B cell (primary cell): ENCODE results near the gene SLC39A7. TPM values are rescaled to one million over a fixed set of nuclear protein-coding genes. Genes with fewer than 3 reads are reported as not detected.

Experiments used
- ATAC-seq: fragments of 200-7000 bp; cut with Tn5 transposase; one replicate; pipeline ENCODE4 v1.10.0; 2021; ENCODE audit warnings: low read depth, mild to moderate bottlenecking, moderate number of reproducible peaks, moderate library complexity
- CTCF ChIA-PET: fragments of 350-600 bp; sonication (Branson Sonifier 250); formaldehyde crosslinking; loops from one replicate; lab custom pipeline; 2021; ENCODE audit warnings: antibody characterized with exemption, inconsistent platforms; lab: Charles Lee
- POLR2A ChIA-PET: fragments of 350-600 bp; sonication (Branson Sonifier 250); formaldehyde crosslinking; loops from one replicate; lab custom pipeline; 2021; ENCODE audit warnings: antibody characterized with exemption; lab: Charles Lee
- DNase-seq: peaks from one replicate; pipeline ENCODE4 v3.0.0; 2013
- H2AFZ ChIP-seq: 2 replicates; pipeline ENCODE4 v1.6.1; 2012; ENCODE audit warnings: mild to moderate bottlenecking, low read depth, low read length; ENCODE audit not compliant: insufficient read depth, poor library complexity, severe bottlenecking
- H3K27ac ChIP-seq, 2 donors: 1 replicate in 1 of 2; 2 replicates in 1 of 2; pipeline ENCODE4 v1.5.1; 2012 to 2013; ENCODE audit warnings: low read length in 2 of 2, mild to moderate bottlenecking in 2 of 2, moderate library complexity in 1 of 2
- H3K27me3 ChIP-seq, 4 experiments: fragments of 200-600 bp in 1 of 4; sonication (generic) in 1 of 4; replicated peaks in 1 of 4; 1 replicate in 2 of 4; 2 replicates in 2 of 4; pipeline versions ENCODE4 v1.6.1 to v1.7.0; 2013 to 2016; ENCODE audit warnings: low read length in 3 of 4, mild to moderate bottlenecking in 2 of 4, mixed read lengths in 1 of 4, moderate library complexity in 1 of 4; ENCODE audit not compliant: insufficient read depth in 4 of 4, control insufficient read depth in 3 of 4; ENCODE audit errors: control extremely low read depth in 1 of 4
- H3K36me3 ChIP-seq, 2 experiments: replicated peaks in 1 of 2; 1 replicate in 1 of 2; 2 replicates in 1 of 2; pipeline versions ENCODE4 v1.6.1 to v1.7.1; 2013; ENCODE audit warnings: low read length in 1 of 2; ENCODE audit not compliant: insufficient read depth in 2 of 2, control insufficient read depth in 1 of 2; ENCODE audit errors: control extremely low read depth in 1 of 2, extremely low read depth in 1 of 2
- H3K4me1 ChIP-seq, 2 donors: fragments of 200-600 bp in 1 of 2; sonication (generic) in 1 of 2; 1 replicate in 1 of 2; 2 replicates in 1 of 2; pipeline versions ENCODE4 v1.5.1 to v1.6.1; 2013 to 2017; ENCODE audit warnings: low read length in 2 of 2; ENCODE audit not compliant: control insufficient read depth in 2 of 2, insufficient read depth in 2 of 2
- H3K4me2 ChIP-seq: replicated peaks from 2 replicates; pipeline ENCODE3; 2012; ENCODE audit warnings: mild to moderate bottlenecking, low read depth, low read length; ENCODE audit not compliant: poor library complexity, severe bottlenecking
- H3K4me3 ChIP-seq, 5 experiments: fragments of 200-600 bp in 1 of 5; sonication (generic) in 1 of 5; 1 replicate in 3 of 5; 2 replicates in 2 of 5; pipeline versions ENCODE4 v1.5.1 to v1.7.0; 2011 to 2016; ENCODE audit warnings: low read length in 4 of 5, mild to moderate bottlenecking in 4 of 5, low read depth in 2 of 5, control low read depth in 1 of 5, moderate library complexity in 1 of 5; ENCODE audit not compliant: insufficient read depth in 1 of 5; ENCODE audit errors: control extremely low read depth in 1 of 5, extremely low read depth in 1 of 5
- H3K79me2 ChIP-seq: fragments of 200-600 bp; sonication (generic); one replicate; pipeline ENCODE4 v1.6.0; 2016; ENCODE audit warnings: low read length; ENCODE audit not compliant: control insufficient read depth, insufficient read depth
- H3K9ac ChIP-seq: fragments of 200-600 bp; sonication (generic); 2 replicates; pipeline ENCODE4 v1.6.1; 2017; ENCODE audit warnings: mild to moderate bottlenecking, low read length, moderate library complexity
- H3K9me3 ChIP-seq, 3 donors: one replicate each; pipeline versions ENCODE4 v1.6.1 to v1.7.1; 2013; ENCODE audit warnings: low read length in 2 of 3; ENCODE audit not compliant: control insufficient read depth in 2 of 3, insufficient read depth in 1 of 3; ENCODE audit errors: control extremely low read depth in 1 of 3
- H4K20me1 ChIP-seq: 2 replicates; pipeline ENCODE4 v1.6.0; 2012; ENCODE audit warnings: mild to moderate bottlenecking, low read length; ENCODE audit not compliant: insufficient read depth, control insufficient read depth, poor library complexity, severe bottlenecking
- H3K27ac Mint-ChIP-seq: one replicate; pipeline ENCODE4 v1.8.0; 2021; ENCODE audit warnings: mixed read lengths
- H3K27me3 Mint-ChIP-seq: one replicate; pipeline ENCODE4 v1.8.0; 2021; ENCODE audit warnings: mixed read lengths
- H3K4me1 Mint-ChIP-seq: one replicate; pipeline ENCODE4 v1.8.0; 2021; ENCODE audit warnings: mixed read lengths
- H3K4me3 Mint-ChIP-seq: one replicate; pipeline ENCODE4 v1.8.0; 2021; ENCODE audit warnings: mixed read lengths
- H3K9me3 Mint-ChIP-seq: one replicate; pipeline ENCODE4 v1.8.0; 2022; ENCODE audit warnings: mixed read lengths; ENCODE audit not compliant: insufficient read depth
- CTCF ChIP-seq: fragments of 200-600 bp; IDR thresholded peaks from one replicate; pipeline ENCODE4 v1.8.0; 2022; ENCODE audit warnings: antibody characterized with exemption, mild to moderate bottlenecking
- EZH2 ChIP-seq: IDR thresholded peaks from 2 replicates; pipeline ENCODE4 v1.6.1; 2012; ENCODE audit warnings: borderline replicate concordance, low read depth, mild to moderate bottlenecking, moderate library complexity, low read length; ENCODE audit not compliant: insufficient read depth, poor library complexity, severe bottlenecking
- WGBS: methylation state at CpG from one replicate; pipeline ENCODE4 v1.1.5; 2013; ENCODE audit warnings: missing lambda C conversion rate; ENCODE audit not compliant: insufficient coverage; 5-methylcytosine and 5-hydroxymethylcytosine counted together
- intact Hi-C: fragments of 100-400 bp; cut with micrococcal nuclease; formaldehyde crosslinking; loops from one replicate; pipeline ENCODE4 v1.10.0; 2022
- polyA plus RNA-seq: library from polyadenylated mRNA; depleted of rRNA; stranded (reverse); fragments of >200 nt; gene quantifications from 2 replicates; pipeline ENCODE4 v1.2.3, GENCODE V29; 2012
- total RNA-seq, 2 donors: library from RNA; stranded (reverse); fragments of 120-200 nt in 1 of 2; gene quantifications; 1 replicate in 1 of 2; 2 replicates in 1 of 2; pipeline versions ENCODE4 v1.2.3 to v1.2.4, GENCODE V29; 2013 to 2022

SLC39A7 gene
- total and polyA plus RNA-seq, 2 donors (not counting 1 experiment from before 2014, with no cell fraction given) = 18.7 to 29.6 TPM

GRCh38 chr6:33247977-33248642 lies 47.4 kb downstream of the SLC39A7 start:
- CTCF ChIA-PET = interaction anchor here (0.7 to 6.0 kb wide), 50 partner anchors 9 to 834 kb away, joined by 3 to 80 read pairs (median 5); partner anchors contain the start of genes B3GALT4, HLA-DPB1, HSD17B8 and PFDN6
- H3K9me3 ChIP-seq = no peaks in the 10 kb centered on the region
- Mint-ChIP-seq H3K27me3 (peaks cover 9% of the 10 kb centered on the region), H3K27ac (peak overlapping the region; percentile 97), H3K4me1 (peaks cover 31% of the 10 kb centered on the region), H3K9me3 (no peaks in the 10 kb centered on the region), H3K4me3 (peak overlapping the region; percentile 97)
- DNase-seq = peak; percentile 94
- peak overlapping the region; percentile 63 to 77 (median 74) for H3K4me3 ChIP-seq
- H4K20me1 ChIP-seq = no peaks in the 10 kb centered on the region
- H3K9ac ChIP-seq = peak overlapping the region; percentile 73
- H2AFZ ChIP-seq = peak overlapping the region; percentile 87
- POLR2A ChIA-PET = interaction anchor here (0.5 to 1.7 kb wide), 17 partner anchors 23 to 410 kb away, joined by 3 to 12 read pairs (median 3); partner anchors contain the start of genes B3GALT4, HLA-DPB1, HSD17B8 and RING1
- peaks cover 12 to 24% of the 10 kb centered on the region in 2 donors for H3K4me1 ChIP-seq
- WGBS = 0% methylated on average over 24 of the region's 28 CpGs
- peak overlapping the region; percentile 98 for H3K4me2 ChIP-seq
- H3K79me2 ChIP-seq = peaks cover 9% of the 10 kb centered on the region
- peak; percentile 48 for ATAC-seq
- intact Hi-C loops = loop anchor here (1.0 to 10.0 kb wide), 9 partner anchors 41 to 353 kb away; partner anchors contain the start of genes HLA-DMB, PFDN6, RGL2 and WDR46
- H3K36me3 ChIP-seq = peaks cover 0 to 9% of the 10 kb centered on the region in 2 experiments
- peak; percentile 97 for TF ChIP-seq CTCF
- no peak for TF ChIP-seq EZH2
- peak overlapping the region; percentile 75 to 88 for H3K27ac ChIP-seq
- peaks cover 0 to 4% (median 0%) of the 10 kb centered on the region in 4 experiments for H3K27me3 ChIP-seq
